Endothelial cell of umbilical vein (primary cell): ENCODE results near the gene NUMBL.

ENCODE experiments used
- EZH2 ChIP-seq: IDR thresholded peaks from 2 replicates; pipeline ENCODE4 v1.6.1; 2012; ENCODE audit warnings: borderline replicate concordance, low read depth, mild to moderate bottlenecking, moderate library complexity, low read length, inconsistent platforms; ENCODE audit not compliant: severe bottlenecking
- GATA2 ChIP-seq: IDR thresholded peaks from 2 replicates; pipeline ENCODE4 v1.7.0; 2011; ENCODE audit warnings: low read depth, mild to moderate bottlenecking, moderate library complexity, mixed read lengths, low read length; ENCODE audit not compliant: insufficient read length, insufficient read depth
- POLR2A ChIP-seq: IDR thresholded peaks from 2 replicates; pipeline ENCODE4 v1.6.1; 2012; ENCODE audit warnings: low read depth, mild to moderate bottlenecking, control low read depth, low read length
- POLR2AphosphoS5 ChIP-seq: IDR thresholded peaks from 2 replicates; pipeline ENCODE4 v1.6.1; 2012; ENCODE audit warnings: low read depth, mild to moderate bottlenecking, control low read depth, low read length, moderate library complexity; ENCODE audit not compliant: insufficient read depth
- TF ChIP-seq, protein P1 (sequence below), 2 donors: IDR thresholded peaks; 1 replicate in 1 of 2; 2 replicates in 1 of 2; pipeline ENCODE4 v1.5.1; 2011; ENCODE audit warnings: low read length in 2 of 2, mild to moderate bottlenecking in 2 of 2, moderate library complexity in 2 of 2, control low read depth in 1 of 2, inconsistent platforms in 1 of 2, low read depth in 1 of 2; ENCODE audit not compliant: insufficient read depth in 1 of 2; ENCODE audit errors: extremely low read depth in 1 of 2

DNA sequence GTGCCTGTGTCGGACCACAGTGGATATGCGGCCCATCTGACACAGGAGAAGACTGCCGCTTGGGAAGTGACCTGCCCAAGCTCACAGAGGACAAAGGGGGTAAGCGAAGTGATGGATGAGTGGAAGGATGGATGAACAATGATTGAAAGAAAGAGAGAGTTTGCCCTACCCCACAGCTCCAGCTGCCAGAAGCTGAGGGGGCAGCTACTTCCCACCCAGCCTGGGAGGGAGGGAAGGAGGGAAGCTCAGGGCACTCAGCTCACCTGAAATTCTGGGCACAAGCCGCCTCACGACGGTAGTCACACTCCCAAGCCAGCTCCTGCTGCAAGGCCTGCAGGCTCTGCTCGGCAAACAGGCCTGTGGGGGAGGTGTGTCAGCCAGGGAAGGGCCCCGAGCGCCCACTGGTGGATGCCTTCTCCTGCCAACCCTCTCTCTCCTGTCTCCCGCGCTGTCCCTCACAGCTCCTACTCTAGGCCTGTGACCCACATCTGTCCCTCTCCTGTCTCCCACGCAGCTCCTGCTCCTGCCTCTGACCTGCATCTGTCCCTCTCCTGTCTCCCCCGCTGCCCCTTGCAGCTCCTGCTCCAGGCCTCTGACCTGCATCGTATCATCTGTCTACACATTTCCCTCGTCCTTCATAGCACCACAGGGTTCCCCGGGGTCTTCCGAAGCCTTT lies 12.0 kb upstream of the NUMBL start:
- TF ChIP-seq POLR2A (no peak), POLR2AphosphoS5 (no peak), GATA2 (no peak), EZH2 (no peak)
- TF ChIP-seq, protein P1, sequence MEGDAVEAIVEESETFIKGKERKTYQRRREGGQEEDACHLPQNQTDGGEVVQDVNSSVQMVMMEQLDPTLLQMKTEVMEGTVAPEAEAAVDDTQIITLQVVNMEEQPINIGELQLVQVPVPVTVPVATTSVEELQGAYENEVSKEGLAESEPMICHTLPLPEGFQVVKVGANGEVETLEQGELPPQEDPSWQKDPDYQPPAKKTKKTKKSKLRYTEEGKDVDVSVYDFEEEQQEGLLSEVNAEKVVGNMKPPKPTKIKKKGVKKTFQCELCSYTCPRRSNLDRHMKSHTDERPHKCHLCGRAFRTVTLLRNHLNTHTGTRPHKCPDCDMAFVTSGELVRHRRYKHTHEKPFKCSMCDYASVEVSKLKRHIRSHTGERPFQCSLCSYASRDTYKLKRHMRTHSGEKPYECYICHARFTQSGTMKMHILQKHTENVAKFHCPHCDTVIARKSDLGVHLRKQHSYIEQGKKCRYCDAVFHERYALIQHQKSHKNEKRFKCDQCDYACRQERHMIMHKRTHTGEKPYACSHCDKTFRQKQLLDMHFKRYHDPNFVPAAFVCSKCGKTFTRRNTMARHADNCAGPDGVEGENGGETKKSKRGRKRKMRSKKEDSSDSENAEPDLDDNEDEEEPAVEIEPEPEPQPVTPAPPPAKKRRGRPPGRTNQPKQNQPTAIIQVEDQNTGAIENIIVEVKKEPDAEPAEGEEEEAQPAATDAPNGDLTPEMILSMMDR (IDR thresholded peaks at IDR 0.05; ENCODE audit: extremely low read depth in 1 of 2, insufficient read depth in 1 of 2, low read depth in 1 of 2, low read length in 2 of 2): peak in 1 of 2 donors; percentile 12
